NCI-H1417 treated with DMSO at 0.1 percent for 48 hours (cell line): ENCODE measurements around the gene RAET1G.
"Not testable (repeated sequence)": the region's sequence is repeated elsewhere in the genome, so short reads cannot be mapped to it uniquely, and the experiment has no call there.

Experiments
- DNase-seq: peaks from one replicate; lab custom pipeline; 2025; lab: John Stamatoyannopoulos, UW

The RAET1G gene

DNA sequence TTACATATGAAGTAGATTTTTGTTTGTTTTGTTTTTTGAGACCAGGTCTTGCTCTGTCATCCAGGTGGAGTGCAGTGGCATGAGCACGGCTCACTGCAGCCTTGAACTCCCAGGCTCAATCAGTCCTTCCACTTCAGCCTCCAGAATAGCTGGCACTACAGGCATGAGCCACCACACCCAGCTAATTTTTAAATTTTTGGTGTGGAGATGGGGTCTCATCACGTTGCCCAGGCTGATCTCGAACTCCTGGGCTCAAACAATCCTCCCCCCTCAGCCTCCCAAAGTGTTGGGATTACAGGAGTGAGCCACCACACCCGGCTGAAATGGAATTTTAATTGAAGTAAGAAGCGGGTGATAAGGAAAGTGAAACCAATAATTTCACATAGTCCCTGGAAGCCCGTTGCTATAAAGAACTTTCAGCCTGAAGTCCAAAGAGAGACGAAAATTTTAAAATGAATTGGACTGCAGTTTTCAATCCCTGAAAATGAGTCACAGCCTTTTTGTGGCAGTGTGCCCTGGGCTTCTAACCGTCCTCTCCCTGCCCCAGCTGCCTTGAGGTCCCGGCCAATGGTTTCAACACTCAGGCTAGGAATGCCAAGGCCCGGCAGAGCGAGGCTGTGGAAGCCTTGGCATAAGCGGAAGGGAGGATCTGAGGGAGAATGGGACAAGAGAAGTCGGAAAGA lies 25.8 kb downstream of the RAET1G start:
- DNase-seq = no peak

- no peak for DNase-seq
These were observed 26.4 kb downstream of the RAET1G start for GRCh38 chr6:149896491-149896890.

DNA sequence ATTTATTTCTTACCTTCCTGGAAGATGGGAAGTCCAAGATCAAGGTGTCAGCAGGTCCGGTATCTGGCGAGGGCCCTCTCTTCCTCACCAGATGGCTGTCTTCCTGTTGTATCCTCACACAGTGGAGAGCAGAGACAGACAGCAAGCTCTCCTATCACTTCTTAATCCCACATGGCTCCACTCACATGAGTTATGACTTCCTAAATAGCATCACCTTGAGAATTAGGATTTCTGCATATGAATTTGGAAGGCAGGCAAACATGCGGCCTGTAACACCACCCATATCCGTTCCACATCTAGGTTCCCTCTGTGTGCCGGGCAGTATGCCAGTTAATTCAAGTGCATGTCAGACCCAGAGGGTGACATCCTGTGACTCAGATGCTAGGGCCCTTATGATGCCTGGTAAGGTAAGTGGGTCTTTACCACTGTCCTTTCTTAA lies 27.1 kb downstream of the RAET1G start:
- no peak for DNase-seq

DNA sequence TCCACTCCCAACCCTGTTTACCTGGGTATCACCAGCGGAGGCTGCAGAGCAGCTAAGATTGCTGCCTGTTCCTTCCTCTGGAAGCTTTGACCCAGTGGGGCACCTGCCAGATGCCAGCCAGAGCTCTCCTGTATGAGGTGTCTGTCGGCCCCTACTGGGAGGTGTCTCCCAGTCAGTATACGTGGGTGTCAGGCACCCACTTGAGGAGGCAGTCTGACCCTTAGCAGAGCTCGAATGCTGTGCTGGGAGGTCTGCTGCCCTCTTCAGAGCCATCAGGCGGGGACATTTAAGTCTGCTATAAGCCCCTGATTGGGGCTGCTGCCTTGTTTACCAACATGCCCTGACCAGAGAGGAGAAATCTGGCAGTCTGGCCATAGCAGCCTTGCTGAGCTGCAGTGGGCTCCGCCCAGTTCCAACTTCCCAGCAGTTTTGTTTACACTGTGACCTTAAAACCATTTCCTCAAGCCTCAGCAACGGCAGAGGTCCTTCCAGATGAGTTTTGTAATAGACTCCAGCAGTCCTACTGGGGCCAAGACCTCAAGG lies 27.8 kb downstream of the RAET1G start:
- no peak for DNase-seq

DNA sequence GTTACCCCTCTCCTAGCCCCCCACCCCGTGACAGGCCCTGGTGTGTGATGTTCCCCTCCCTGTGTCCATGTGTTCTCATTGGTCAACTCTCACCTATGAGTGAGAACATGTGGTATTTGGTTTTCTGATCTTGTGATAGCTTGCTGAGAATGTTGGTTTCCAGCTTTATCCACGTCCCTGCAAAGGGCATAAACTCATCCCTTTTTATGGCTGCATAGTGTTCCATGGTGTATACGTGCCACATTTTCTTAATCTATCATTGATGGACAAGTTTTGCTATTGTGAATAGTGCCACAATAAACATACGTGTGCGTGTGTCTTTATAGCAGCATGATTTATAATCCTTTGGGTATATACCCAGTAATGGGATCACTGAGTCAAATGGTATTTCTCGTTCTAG lies 31.1 kb downstream of the RAET1G start:
- DNase-seq = not testable (repeated sequence)

DNA sequence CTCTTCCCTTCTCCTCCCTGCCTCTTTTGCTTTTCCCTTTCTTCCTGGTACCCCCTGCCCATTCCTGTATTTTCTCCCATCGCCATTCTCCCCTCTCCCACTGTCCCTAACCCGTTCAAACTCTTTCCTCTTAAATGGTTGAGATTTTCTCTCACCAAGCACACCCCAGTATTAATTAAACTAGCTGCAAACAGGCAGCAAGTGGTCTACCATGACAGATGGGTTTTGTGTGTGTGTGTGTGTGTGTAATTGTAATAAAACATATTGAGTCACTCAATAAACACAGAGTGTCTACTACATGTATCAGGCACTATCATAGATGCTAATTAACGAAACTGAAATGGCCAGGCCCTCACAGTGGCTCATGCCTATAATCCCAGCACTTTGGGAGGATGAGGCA lies 31.7 kb downstream of the RAET1G start:
- DNase-seq = no peak

DNA sequence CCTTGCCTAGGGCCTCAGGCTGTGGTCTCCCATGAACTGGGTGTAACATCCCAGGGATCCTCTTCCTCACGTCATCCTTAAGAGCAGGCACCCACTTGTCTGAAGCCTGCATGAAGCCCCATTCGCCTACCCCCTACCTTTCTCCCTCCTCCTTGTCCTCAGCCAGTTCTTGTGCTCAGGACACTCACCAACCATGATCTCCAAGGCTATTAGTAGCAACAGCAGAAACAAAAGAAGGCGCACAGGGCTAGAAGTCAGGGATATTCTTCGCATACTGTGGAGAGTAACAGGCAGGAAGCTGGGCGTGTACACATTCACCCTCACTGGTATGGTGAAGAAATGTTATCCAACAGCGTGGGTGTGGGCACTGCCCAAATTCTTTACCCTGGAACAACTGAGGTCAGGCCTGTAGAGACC lies 32.3 kb downstream of the RAET1G start:
- DNase-seq = no peak

DNA sequence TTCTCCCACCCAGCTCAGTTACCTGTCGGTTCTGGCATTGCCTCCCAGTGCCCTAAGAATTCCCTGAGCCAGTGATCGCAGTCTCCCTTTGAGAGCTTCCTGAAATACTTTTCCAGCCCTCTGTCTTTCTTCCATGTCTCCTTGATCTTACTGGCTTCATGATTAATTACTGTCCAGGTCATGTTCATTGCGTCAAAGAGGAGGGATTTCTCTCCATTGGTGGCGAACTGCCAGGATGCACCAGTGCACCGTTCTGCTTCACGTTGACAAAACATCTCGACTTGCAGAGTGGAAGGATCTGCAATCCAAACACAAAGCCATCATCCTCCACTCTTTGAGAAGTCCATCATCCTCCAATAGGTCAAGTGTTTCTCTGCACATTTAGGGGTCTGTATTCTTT lies 33.6 kb downstream of the RAET1G start:
- DNase-seq = no peak

DNA sequence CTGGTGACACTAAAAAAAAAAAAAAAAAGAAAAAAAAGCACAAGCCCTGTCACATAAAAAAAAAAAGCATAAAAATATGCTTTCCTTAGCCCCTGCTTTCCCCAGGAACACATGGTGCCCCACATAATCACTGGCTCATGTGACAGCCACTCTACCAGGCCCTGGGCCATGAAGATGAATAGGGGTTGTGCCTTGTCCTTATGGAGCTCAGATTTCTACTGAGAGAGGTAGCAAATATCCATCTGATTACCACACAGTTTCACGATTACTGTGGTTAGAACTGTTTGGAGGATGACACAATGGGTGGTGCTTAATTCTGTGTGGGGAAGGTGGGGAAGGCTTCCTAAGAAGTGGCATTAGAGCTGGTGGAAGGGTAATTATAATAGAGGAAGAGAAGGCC lies 34.3 kb downstream of the RAET1G start:
- DNase-seq = no peak

- no peak for DNase-seq
These were observed 34.8 kb downstream of the RAET1G start for GRCh38 chr6:149888093-149888492.

GRCh38 chr6:149887343-149887742 lies 35.6 kb downstream of the RAET1G start:
- DNase-seq = no peak

DNA sequence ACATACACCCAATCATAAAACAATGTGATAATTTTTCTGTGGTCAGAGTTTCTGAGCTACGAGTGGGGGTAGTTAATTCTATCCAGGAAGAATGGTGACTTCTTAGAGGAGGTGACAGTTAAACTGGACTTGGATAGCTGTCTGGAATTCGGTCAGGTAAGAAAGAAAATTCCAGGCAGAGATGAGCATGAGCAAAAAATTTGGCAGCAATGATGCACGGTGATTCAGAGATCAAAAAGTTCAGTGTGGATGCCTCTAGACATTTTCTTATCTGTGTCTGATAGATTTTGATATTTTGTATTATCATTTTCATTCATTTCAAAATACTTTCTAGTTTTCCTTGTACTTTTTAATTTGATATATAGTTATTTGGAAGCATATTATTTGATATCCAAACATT lies 37.0 kb downstream of the RAET1G start:
- DNase-seq = no peak

DNA sequence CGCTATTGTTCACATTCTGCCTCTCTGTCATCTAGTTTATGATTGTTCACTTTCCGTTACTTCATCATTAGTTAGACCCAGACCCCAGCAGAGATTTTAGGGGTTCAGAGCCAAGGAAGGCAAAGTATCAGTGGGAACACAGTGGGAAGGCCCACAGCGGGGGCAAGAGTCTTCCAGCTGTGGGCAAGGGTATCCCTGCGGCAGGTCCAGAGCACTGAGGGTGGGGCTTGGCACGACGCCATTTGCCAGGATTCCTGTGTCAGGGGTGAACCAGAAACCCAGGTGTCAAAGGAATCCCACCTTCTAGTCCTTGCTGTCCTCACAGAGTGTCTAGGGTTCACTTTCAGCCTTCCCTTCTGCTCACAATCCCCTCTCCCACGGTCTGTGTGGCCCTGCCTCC lies 38.3 kb downstream of the RAET1G start:
- no peak for DNase-seq

DNA sequence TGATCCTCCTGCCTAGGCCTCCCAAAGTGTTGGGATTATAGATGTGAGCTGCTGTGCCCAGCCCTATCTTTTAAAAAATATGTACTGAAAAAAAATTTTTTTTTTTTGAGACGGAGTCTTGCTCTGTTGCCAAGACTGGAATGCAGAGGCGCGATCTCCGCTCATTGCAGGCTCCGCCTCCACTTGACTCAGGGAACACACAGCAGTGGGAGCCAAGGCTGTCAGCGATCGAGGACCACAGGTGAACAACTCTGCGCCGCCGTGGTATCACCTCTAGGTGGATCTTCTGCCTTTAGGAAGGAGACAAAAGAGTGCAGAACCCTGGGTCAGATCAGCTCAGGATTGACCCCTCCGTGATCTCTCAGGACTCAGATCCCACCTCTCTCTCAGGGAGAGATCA lies 38.7 kb downstream of the RAET1G start:
- DNase-seq = no peak

- DNase-seq = no peak
These were observed 41.1 kb downstream of the RAET1G start for GRCh38 chr6:149881860-149882259.

GRCh38 chr6:149881066-149881766 lies 41.7 kb downstream of the RAET1G start:
- no peak for DNase-seq

DNA sequence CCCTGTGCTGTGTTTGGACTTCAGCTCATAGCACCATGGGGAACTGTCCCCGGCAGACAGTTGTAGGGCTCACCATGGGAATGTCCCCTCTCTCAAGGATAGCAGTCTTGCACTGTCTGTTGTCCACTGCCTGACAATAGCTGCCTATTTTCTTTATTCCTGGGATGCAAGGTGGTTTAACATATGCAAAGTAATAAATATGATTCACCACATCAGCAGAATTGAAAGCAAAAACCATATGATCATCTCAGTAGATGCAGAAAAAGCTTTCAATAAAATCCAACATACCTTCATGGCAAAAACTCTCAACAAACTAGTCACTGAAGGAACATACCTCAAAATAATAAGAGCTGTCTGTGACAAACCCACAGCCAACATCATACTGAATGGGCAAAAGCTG lies 45.3 kb downstream of the RAET1G start:
- no peak for DNase-seq

GRCh38 chr6:149876241-149876933 lies 46.5 kb downstream of the RAET1G start:
- DNase-seq = no peak

DNA sequence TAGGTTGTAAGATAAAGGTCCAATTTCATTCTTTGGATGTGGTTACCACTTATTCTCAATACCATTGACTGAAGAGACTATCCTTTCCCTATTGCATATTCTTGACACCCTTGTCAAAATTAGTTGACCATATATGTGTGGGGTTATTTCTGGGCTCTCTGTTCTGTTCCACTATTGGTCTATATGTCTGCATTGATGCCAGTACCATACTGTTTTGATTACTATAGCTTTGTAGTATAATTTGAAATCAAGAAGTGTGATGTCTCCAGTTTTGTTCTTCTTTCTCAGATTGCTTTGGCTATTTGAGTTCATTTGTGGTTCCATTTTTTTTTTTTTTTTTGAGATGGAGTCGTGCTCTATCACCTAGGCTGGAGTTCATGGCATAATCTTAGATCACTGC lies 50.7 kb downstream of the RAET1G start:
- no peak for DNase-seq

DNA sequence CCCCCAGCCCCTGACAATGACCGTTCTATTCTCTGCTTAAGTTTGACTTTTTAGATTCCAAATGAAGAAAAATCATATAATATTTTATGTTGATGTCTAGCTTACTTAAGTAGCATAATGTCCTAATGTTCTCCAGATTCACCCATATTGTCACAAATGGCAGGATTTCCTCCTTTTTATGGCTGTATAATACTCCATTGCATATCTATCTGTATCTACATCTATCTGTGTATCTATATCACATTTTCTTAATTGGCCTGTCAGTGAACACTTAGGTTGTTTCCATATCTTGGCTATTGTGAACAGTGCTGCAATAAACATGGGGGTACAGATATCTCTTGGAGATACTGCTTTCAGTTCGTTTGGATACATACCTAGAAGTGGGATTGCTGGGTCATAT lies 51.7 kb downstream of the RAET1G start:
- DNase-seq = no peak

DNA sequence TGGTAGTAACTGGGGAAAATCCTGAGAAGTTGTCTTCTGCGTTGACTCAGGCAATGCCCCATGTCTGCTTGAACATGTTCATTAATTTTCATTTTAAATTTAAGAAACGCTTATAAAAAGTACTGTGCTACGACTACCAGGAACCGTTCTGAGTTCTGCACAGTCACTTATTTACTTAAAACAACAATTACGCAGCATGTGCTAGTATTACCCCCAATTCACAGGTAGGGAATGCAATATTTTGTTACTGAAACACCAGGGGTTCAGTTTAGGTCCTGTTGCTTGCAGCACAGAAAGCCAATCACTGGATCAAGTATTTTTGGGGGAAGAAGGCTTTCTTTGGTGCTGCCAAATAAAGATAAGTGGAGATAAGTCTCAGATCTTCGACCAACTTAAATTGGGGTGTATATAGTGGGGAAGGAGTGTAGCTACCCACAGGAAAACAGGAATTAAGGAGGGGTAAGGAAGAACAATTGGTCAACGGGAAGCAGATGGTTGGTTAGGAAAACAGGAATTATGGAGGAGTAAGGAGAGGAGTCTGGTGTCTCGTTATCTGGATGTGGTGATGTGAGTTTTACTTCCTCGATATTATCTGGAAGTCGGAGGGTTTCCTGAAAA lies 53.5 kb downstream of the RAET1G start:
- no peak for DNase-seq

- no peak for DNase-seq
These were observed 54.9 kb downstream of the RAET1G start for GRCh38 chr6:149867876-149868640.
